ENCODE measurements around the gene SHROOM3.
A peak's percentile ranks its signal among the peaks of the same experiment; 100 is the strongest.

Gene SHROOM3

GRCh38 chr4:76757418-76757939 lies 322.4 kb downstream of the SHROOM3 start:
- peak overlapping the region; percentile 75 for H2AK5ac ChIP-seq (ENCODE audit: low read length, severe bottlenecking)
- no peak overlapping the region for H3K27ac ChIP-seq (ENCODE audit: low read length, poor library complexity, severe bottlenecking)
- H3K36me3 ChIP-seq (ENCODE audit: control insufficient read depth in 1 of 2, insufficient read depth in 2 of 2, low read depth in 1 of 2, low read length in 2 of 2) = peaks cover 0 to 9% of the 10 kb centered on the region in 2 experiments
- 84% methylated on average over 9 of the region's 9 CpGs for WGBS
- no peaks in the 10 kb centered on the region for H3K9me3 ChIP-seq (ENCODE audit: control insufficient read depth, low read length)
- H3K4ac ChIP-seq (ENCODE audit: low read depth in 1 of 2, low read length in 2 of 2) = peak overlapping the region in 1 of 2 experiments; percentile 3
- H3K4me1 ChIP-seq (ENCODE audit: control insufficient read depth, insufficient read depth, low read depth, low read length) = peaks cover 23% of the 10 kb centered on the region
- no peak overlapping the region for H3K4me2 ChIP-seq (ENCODE audit: low read length, poor library complexity, severe bottlenecking)
- H3K79me1 ChIP-seq (replicated peaks; ENCODE audit: low read length, poor library complexity, severe bottlenecking) = peaks cover 4% of the 10 kb centered on the region
- no peak overlapping the region for H2BK5ac ChIP-seq (ENCODE audit: low read depth, low read length, poor library complexity, severe bottlenecking)
- H2BK120ac ChIP-seq (ENCODE audit: low read depth, low read length) = no peak overlapping the region
- H3K27me3 ChIP-seq (ENCODE audit: control insufficient read depth in 1 of 2, insufficient read depth in 1 of 2, low read length in 2 of 2) = no peaks in the 10 kb centered on the region
- H3K4me3 ChIP-seq (ENCODE audit: insufficient read depth in 1 of 2, low read depth in 1 of 2, low read length in 2 of 2) = no peak overlapping the region
- H4K8ac ChIP-seq (ENCODE audit: low read length) = peak overlapping the region; percentile 58
- no peak for DNase-seq
- H3K18ac ChIP-seq (ENCODE audit: low read depth in 1 of 2, low read length in 2 of 2) = peak overlapping the region; percentile 25 to 31
- no peak overlapping the region for H3K23ac ChIP-seq (ENCODE audit: low read length in 2 of 2)
- no peak overlapping the region for H2AFZ ChIP-seq (ENCODE audit: low read depth, low read length)
- peak overlapping the region in 1 of 2 experiments; percentile 74 for H3K14ac ChIP-seq (ENCODE audit: low read length in 2 of 2)
- peak overlapping the region; percentile 57 to 93 for H2BK12ac ChIP-seq (ENCODE audit: low read length in 2 of 2)
- H3K9ac ChIP-seq (ENCODE audit: low read length) = no peak overlapping the region
- H4K91ac ChIP-seq (ENCODE audit: low read length) = peak overlapping the region; percentile 45
- H2BK15ac ChIP-seq (ENCODE audit: low read depth, poor library complexity, severe bottlenecking) = no peak overlapping the region

GRCh38 chr4:76758290-76758882 lies 323.4 kb downstream of the SHROOM3 start:
- H2BK5ac ChIP-seq (ENCODE audit: low read depth, low read length, poor library complexity, severe bottlenecking) = no peak overlapping the region
- H4K91ac ChIP-seq (ENCODE audit: low read length) = no peak overlapping the region
- H2BK12ac ChIP-seq (ENCODE audit: low read length in 2 of 2) = no peak overlapping the region
- no peaks in the 10 kb centered on the region for H3K9me3 ChIP-seq (ENCODE audit: control insufficient read depth, low read length)
- no peak overlapping the region for H3K4me2 ChIP-seq (ENCODE audit: low read length, poor library complexity, severe bottlenecking)
- peak overlapping the region; percentile 51 for H2BK120ac ChIP-seq (ENCODE audit: low read depth, low read length)
- H2AK5ac ChIP-seq (ENCODE audit: low read length, severe bottlenecking) = peak overlapping the region; percentile 52
- peak overlapping the region; percentile 5 for H2AFZ ChIP-seq (ENCODE audit: low read depth, low read length)
- peak overlapping the region; percentile 51 for H3K9ac ChIP-seq (ENCODE audit: low read length)
- no peak overlapping the region for H4K8ac ChIP-seq (ENCODE audit: low read length)
- H3K14ac ChIP-seq (ENCODE audit: low read length in 2 of 2) = no peak overlapping the region
- no peak overlapping the region for H3K27ac ChIP-seq (ENCODE audit: low read length, poor library complexity, severe bottlenecking)
- no peak overlapping the region for H3K4me3 ChIP-seq (ENCODE audit: insufficient read depth in 1 of 2, low read depth in 1 of 2, low read length in 2 of 2)
- H3K4ac ChIP-seq (ENCODE audit: low read depth in 1 of 2, low read length in 2 of 2) = peak overlapping the region; percentile 8 to 82
- WGBS = 18% methylated on average over 1 of the region's 4 CpGs
- peak overlapping the region; percentile 23 to 73 for H3K18ac ChIP-seq (ENCODE audit: low read depth in 1 of 2, low read length in 2 of 2)
- H3K79me1 ChIP-seq (replicated peaks; ENCODE audit: low read length, poor library complexity, severe bottlenecking) = peaks cover 4% of the 10 kb centered on the region
- no peaks in the 10 kb centered on the region for H3K27me3 ChIP-seq (ENCODE audit: control insufficient read depth in 1 of 2, insufficient read depth in 1 of 2, low read length in 2 of 2)
- peak; percentile 80 for DNase-seq
- peaks cover 0 to 9% of the 10 kb centered on the region in 2 experiments for H3K36me3 ChIP-seq (ENCODE audit: control insufficient read depth in 1 of 2, insufficient read depth in 2 of 2, low read depth in 1 of 2, low read length in 2 of 2)
- H3K4me1 ChIP-seq (ENCODE audit: control insufficient read depth, insufficient read depth, low read depth, low read length) = peaks cover 21% of the 10 kb centered on the region
- no peak overlapping the region for H2BK15ac ChIP-seq (ENCODE audit: low read depth, poor library complexity, severe bottlenecking)
- H3K23ac ChIP-seq (ENCODE audit: low read length in 2 of 2) = no peak overlapping the region

GRCh38 chr4:76758996-76759395 lies 324.0 kb downstream of the SHROOM3 start:
- no peak overlapping the region for H2AFZ ChIP-seq (ENCODE audit: low read depth, low read length)
- no peak overlapping the region for H3K14ac ChIP-seq (ENCODE audit: low read length in 2 of 2)
- peak overlapping the region; percentile 41 for H2AK5ac ChIP-seq (ENCODE audit: low read length, severe bottlenecking)
- H3K4me3 ChIP-seq (ENCODE audit: insufficient read depth in 1 of 2, low read depth in 1 of 2, low read length in 2 of 2) = no peak overlapping the region
- H2BK15ac ChIP-seq (ENCODE audit: low read depth, poor library complexity, severe bottlenecking) = no peak overlapping the region
- no peaks in the 10 kb centered on the region for H3K9me3 ChIP-seq (ENCODE audit: control insufficient read depth, low read length)
- peak overlapping the region in 1 of 2 experiments; percentile 66 for H2BK12ac ChIP-seq (ENCODE audit: low read length in 2 of 2)
- H3K23ac ChIP-seq (ENCODE audit: low read length in 2 of 2) = no peak overlapping the region
- H3K27me3 ChIP-seq (ENCODE audit: control insufficient read depth in 1 of 2, insufficient read depth in 1 of 2, low read length in 2 of 2) = no peaks in the 10 kb centered on the region
- WGBS = 83% methylated on average over 3 of the region's 3 CpGs
- H2BK120ac ChIP-seq (ENCODE audit: low read depth, low read length) = no peak overlapping the region
- H3K18ac ChIP-seq (ENCODE audit: low read depth in 1 of 2, low read length in 2 of 2) = no peak overlapping the region
- H3K9ac ChIP-seq (ENCODE audit: low read length) = peak overlapping the region; percentile 51
- H4K8ac ChIP-seq (ENCODE audit: low read length) = no peak overlapping the region
- H2BK5ac ChIP-seq (ENCODE audit: low read depth, low read length, poor library complexity, severe bottlenecking) = no peak overlapping the region
- no peak overlapping the region for H3K4ac ChIP-seq (ENCODE audit: low read depth in 1 of 2, low read length in 2 of 2)
- H3K4me1 ChIP-seq (ENCODE audit: control insufficient read depth, insufficient read depth, low read depth, low read length) = peaks cover 21% of the 10 kb centered on the region
- H3K27ac ChIP-seq (ENCODE audit: low read length, poor library complexity, severe bottlenecking) = no peak overlapping the region
- no peak for DNase-seq
- H3K4me2 ChIP-seq (ENCODE audit: low read length, poor library complexity, severe bottlenecking) = no peak overlapping the region
- H4K91ac ChIP-seq (ENCODE audit: low read length) = no peak overlapping the region
- peaks cover 0 to 9% of the 10 kb centered on the region in 2 experiments for H3K36me3 ChIP-seq (ENCODE audit: control insufficient read depth in 1 of 2, insufficient read depth in 2 of 2, low read depth in 1 of 2, low read length in 2 of 2)
- peaks cover 4% of the 10 kb centered on the region for H3K79me1 ChIP-seq (replicated peaks; ENCODE audit: low read length, poor library complexity, severe bottlenecking)

- Histone ChIP-seq H3K36me3 (ENCODE audit: control insufficient read depth in 1 of 2, insufficient read depth in 2 of 2, low read depth in 1 of 2, low read length in 2 of 2) (peaks cover 0 to 2% of the 10 kb centered on the region in 2 experiments), H3K9ac (ENCODE audit: low read length) (no peak overlapping the region), H2BK15ac (ENCODE audit: low read depth, poor library complexity, severe bottlenecking) (no peak overlapping the region), H3K27ac (ENCODE audit: low read length, poor library complexity, severe bottlenecking) (no peak overlapping the region), H3K4me3 (ENCODE audit: insufficient read depth in 1 of 2, low read depth in 1 of 2, low read length in 2 of 2) (no peak overlapping the region), H2BK5ac (ENCODE audit: low read depth, low read length, poor library complexity, severe bottlenecking) (no peak overlapping the region), H3K23ac (ENCODE audit: low read length in 2 of 2) (no peak overlapping the region), H3K9me3 (ENCODE audit: control insufficient read depth, low read length) (no peaks in the 10 kb centered on the region), H3K4me1 (ENCODE audit: control insufficient read depth, insufficient read depth, low read depth, low read length) (peaks cover 9% of the 10 kb centered on the region), H4K8ac (ENCODE audit: low read length) (peak overlapping the region; percentile 67), H2BK12ac (ENCODE audit: low read length in 2 of 2) (no peak overlapping the region), H3K14ac (ENCODE audit: low read length in 2 of 2) (peak overlapping the region in 1 of 2 experiments; percentile 61), H2AK5ac (ENCODE audit: low read length, severe bottlenecking) (peak overlapping the region; percentile 15), H3K4me2 (ENCODE audit: low read length, poor library complexity, severe bottlenecking) (no peak overlapping the region), H3K27me3 (ENCODE audit: control insufficient read depth in 1 of 2, insufficient read depth in 1 of 2, low read length in 2 of 2) (no peaks in the 10 kb centered on the region), H2AFZ (ENCODE audit: low read depth, low read length) (no peak overlapping the region), H2BK120ac (ENCODE audit: low read depth, low read length) (no peak overlapping the region), H3K18ac (ENCODE audit: low read depth in 1 of 2, low read length in 2 of 2) (peak overlapping the region in 1 of 2 experiments; percentile 45), H3K79me1 (replicated peaks; ENCODE audit: low read length, poor library complexity, severe bottlenecking) (peaks cover 4% of the 10 kb centered on the region), H3K4ac (ENCODE audit: low read depth in 1 of 2, low read length in 2 of 2) (peak overlapping the region in 1 of 2 experiments; percentile 35), H4K91ac (ENCODE audit: low read length) (no peak overlapping the region)
- 89% methylated on average over 2 of the region's 3 CpGs for WGBS
- no peak for DNase-seq
These were observed 325.2 kb downstream of the SHROOM3 start for GRCh38 chr4:76760193-76760592.
